ENCODE measurements around the gene HTR1E.

- TF ChIP-seq ARNTL (CRISPR knock-in tag; IDR thresholded peaks at IDR 0.05; ENCODE audit: borderline replicate concordance, low read depth) (no peak), ZFP30 (CRISPR knock-in tag; IDR thresholded peaks at IDR 0.05) (no peak), SNAI2 (CRISPR knock-in tag; IDR thresholded peaks at IDR 0.05) (no peak), PATZ1 (CRISPR knock-in tag; IDR thresholded peaks at IDR 0.05; ENCODE audit: borderline replicate concordance) (no peak), RARB (CRISPR knock-in tag; IDR thresholded peaks at IDR 0.05) (no peak)
Observed at GRCh38 chr6:86959656-86960055, 22.3 kb downstream of the HTR1E start.

Measured in SK-N-SH treated with all-trans-retinoic acid at 6 μM for 48 hours (cell line).